NCI-H82 (cell line): ENCODE results near the gene MCOLN1.
A peak's percentile ranks its signal among the peaks of the same experiment; 100 is the strongest.

Source experiments
- DNase-seq: peaks from one replicate; lab custom pipeline; 2025; lab: John Stamatoyannopoulos, UW

The MCOLN1 gene

DNA sequence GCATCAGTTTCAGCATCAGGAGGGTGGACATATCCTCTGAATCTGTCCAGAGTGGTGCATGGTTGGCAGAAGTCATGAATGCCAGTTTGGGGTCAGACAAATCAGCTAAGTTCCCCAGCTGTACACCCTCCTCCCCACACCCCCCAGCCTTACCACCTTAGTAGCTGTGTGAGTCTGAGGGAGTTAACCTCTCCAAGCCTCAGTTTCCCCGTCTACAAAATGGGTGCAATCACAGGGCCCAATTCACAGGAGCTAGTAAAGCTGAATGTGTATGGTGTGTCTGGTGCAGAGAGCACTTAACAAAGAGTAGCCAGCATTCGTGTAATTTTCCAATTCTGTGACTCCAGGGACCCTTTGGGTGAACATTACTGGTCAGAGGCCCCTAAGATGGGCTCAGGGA lies 19.9 kb upstream of the MCOLN1 start:
- DNase-seq, result no peak

DNA sequence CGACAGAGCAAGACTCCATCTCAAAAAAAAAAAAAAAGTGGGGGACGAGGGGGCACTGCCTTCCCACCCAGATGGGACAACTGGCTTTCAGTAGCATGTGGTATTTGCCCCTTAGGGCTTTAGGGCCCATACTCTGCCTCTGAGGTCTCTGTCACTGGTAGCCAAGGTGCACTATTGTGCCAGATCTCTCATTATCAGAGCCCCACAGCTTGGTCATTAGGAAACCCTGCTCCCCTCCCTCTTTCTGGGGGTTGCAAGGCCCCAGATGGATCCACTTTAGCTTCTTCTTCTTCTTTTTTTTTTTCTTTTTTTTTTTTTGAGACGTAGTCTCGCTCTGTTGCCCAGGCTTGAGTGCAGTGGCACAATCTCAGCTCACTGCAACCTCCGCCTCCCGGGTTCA lies 17.7 kb upstream of the MCOLN1 start:
- DNase-seq, result no peak

DNA sequence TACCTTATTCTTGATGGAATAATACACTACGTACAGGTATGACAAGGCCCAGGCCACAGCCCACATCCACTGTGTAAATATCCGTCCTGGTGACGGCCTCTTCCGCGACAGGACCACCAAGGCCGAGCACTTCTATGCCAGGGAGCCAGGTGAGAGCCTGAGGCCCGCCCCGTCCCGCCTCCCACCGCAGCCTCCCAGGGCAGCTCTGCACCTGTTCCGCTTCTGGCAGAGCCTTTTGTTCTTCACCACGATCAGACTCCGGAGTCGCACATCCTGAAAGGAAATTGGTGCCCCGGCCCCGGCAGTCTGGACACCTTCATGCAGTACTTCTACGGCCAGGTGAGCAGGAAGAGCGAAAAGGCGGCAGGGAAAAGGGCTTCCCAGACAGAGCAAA lies 17.1 kb upstream of the MCOLN1 start:
- DNase-seq, result no peak

DNA sequence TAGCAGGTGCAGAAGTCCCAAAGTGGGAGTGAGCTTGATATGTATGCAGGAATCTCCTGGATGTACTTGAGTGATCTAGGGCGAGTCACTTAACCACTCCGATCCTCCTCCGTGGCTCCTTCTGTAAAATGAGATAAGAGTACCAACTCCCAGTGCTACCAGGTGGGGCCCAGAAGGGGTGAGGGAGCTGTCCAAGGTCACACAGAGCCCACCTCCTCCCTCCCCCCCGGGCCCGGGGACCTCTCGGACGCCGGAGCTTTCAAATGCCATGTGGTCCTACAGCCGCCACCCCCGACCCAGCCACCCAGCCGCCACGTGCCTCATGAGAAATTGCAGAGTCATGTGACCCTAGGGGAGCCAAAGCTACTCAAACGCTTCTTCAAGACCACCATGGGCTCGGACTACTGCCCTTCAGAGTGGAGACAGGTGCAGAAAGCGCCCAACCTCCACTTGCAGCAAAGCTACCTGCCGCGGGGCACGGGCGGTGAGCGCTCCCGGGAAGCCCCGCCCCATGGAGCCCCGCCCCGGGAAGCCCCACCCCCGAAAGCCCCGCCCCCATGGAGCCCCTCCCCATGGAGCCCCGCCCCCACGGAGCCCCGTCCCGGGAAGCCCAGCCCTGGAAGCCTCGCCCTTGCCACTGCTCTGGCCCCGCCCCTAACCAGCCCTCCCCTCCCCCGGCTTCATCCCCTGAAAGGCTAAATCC lies 16.6 kb upstream of the MCOLN1 start:
- peak; percentile 79 for DNase-seq

DNA sequence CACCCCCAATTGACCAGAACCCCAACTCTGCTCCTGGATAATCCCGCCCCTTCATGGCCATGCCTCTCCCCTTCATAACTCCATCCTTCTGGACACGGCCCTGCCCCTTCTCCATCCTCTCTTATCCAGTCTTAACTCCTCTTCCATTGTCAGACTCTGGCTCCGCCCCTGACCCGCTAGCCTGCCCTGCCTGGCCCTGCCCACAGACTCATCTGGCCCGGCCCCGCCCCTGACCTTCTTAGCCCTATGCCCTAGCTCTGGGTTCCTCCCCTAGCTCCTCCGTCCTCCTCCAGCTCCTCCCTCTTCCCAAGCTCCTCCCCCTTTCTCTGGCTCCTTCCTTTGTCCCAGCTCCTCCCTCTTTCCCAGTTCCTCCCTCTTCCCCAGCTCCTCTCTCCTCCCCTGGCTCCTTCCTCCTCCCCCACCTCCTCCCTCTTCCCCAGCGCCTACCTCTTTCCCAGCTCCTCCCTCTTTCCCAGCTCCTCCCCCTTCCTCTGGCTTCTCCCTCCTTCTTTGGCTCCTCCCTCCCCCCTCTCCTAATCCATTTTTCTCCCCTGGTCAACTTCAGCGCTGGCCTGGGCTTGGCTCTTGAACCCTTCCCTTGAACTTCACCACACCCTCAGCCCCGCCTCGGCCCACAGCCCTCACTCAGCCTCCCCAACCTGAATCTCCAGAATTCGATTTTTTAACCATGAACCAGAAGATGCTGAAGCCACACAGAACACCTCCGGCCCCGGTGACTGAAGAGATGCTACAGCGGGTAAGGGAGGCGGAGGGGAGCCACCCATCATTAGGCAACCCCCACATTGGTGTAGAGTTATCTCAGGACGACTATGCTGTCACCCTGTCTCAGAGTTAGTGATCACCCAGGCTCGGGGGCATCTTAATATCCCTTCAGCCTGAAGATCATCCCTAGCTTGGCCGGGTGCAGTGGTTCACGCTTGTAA lies 15.8 kb upstream of the MCOLN1 start:
- peak; percentile 99 for DNase-seq

DNA sequence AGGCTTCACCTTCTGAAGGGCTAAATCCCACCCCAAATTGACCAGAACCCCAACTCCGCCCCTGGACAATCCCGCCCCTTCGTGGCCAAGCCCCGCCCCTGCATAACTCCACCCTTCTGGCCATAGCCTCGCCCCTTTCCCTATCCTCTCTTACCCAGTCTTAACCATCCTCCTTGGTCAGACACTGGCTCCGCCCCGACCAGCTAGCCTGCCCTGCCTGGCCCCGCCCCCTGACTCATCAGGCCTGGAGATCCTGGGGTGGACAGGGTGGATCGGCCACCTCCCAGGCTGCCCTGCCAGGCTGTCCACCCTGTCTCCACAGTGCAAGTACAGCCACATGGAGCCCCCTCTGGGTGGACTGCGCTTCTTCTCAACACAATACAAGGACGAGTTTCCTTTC lies 14.5 kb upstream of the MCOLN1 start:
- DNase-seq, result peak; percentile 88

DNA sequence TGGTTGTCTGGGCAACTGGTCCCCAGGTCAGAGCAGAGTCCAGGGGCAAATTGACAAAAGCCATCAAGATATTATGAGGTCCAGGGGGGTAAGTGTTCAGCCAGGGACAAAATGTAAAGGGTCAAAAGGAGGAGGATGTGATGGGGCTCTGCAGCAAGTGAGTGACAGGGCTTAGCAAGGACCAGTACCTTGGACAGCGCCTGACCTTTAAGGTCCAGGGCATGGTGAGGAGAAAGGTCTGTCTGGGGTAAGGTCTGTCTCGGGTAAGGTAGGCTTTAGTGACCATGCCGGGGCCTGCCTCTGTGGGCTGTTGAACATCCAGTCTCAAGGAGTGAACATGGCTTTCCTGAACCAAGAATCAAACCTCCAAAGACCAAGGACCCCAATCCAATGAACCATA lies 12.8 kb upstream of the MCOLN1 start:
- no peak for DNase-seq

DNA sequence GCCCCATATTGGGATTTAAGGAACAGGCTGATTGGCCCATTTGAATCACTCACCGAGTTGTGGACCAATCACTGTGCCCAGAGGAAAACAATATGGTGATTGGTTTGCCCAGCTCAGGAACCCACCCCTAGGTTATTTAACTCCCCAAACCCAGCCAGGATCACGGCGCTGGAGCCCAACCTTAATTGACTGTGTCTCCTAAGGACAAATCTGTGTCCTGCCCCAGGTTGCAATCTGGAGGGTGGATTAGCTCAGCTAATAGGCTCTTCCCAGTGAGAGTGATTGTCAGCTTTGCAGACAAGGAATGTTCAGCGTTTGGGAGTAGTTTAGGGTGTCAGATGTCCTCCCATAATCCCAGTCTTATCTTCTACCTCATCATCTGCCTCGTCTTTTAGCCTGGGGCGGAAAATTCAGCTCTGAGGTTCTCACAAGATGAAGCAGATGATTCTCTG lies 10.0 kb upstream of the MCOLN1 start:
- DNase-seq, result peak; percentile 100

DNA sequence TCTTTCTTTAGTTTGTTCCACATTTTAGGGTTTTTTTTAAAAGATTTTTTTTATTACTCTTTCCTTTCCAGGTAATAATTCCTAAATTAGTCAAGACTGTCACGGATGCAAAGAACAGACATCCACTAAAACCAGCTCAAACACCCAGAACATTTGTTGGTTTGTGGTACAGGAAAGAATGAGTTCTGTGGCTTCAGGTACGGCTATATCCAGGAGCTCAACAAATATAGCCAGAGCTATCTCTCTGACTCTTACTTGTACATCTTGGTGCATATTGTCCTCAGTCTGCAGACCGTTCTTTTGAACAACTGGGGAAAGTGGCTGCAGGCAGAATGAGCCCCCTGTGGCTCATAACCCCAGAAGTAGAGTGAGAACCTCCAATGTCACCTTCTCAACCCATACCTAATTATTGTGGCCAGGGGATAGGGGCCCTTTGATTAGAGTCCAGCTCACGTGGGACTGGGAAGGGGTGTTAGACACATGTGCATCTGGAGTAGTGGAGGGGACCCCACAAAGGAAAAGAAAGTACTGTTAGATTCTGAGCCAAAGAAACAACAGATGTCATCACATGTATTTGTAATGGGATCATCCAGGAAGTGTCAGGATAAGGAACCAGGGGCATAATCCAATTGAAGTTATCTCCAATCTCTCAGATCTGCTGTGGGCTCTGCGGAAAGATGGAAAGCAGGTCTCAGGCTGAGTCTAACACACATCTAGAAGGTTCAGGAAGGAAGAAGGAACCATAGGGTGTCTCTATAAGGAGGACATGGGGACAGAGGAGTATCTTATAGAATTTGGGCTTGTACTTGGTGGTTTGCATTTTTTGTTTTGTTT lies 8.4 kb upstream of the MCOLN1 start:
- peak; percentile 93 for DNase-seq

DNA sequence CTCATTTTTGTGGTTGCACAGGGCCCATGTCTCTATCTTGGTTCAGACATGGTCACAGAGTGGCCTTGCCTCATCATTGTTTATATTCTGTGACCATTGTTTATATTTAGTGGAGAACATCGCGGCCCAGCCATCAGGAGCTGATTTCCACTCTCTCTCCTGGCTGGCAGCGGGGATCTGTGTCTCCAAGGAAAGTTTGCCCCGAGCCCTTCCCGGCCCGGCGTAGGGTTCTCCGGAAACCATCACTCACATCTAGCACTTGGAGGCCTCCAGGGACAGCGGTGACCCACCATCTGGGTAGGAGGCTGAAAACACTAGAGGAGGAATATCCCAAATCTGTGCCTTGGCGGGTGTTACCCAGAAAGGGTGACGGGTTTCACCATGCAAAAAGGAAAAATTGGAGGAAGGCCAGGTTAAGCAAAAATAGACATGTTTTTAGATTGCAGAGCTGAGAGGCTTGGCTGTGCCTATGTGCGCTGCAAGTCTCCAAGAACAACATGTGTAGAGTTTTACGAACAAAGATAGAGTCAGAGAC lies 7.2 kb upstream of the MCOLN1 start:
- peak; percentile 36 for DNase-seq

DNA sequence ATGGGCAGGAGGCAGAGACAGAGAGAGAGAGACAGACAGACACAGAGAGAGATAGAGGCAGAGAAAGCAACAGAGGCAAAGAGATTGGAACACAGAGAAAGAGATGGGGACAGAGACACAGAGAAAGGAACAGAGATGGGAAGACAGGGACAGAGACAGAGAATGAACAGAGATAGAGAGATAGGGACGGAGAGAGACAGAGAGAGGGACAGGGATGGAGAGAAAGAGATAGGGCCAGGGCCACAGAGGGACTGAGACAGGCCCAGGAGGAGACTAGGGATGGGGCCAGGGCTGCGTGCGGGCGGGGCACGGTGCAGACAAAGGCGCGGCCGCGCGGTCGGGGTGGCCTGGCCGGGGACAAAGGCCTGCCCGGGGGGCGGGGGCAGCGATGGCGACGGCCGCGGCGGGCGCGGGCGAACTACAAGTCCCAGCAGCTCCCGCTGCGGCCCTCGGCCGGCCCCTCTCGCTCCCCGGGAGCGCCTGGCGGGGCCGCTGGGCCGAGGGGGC lies 6.7 kb upstream of the MCOLN1 start, which contains the start of gene ZNF358:
Gene ZNF358 (plus strand): TSS at position 459 of the 507 bp plus-strand sequence. CDS start 3,140 bp downstream, outside the sequence.
- DNase-seq, result peak; percentile 78

DNA sequence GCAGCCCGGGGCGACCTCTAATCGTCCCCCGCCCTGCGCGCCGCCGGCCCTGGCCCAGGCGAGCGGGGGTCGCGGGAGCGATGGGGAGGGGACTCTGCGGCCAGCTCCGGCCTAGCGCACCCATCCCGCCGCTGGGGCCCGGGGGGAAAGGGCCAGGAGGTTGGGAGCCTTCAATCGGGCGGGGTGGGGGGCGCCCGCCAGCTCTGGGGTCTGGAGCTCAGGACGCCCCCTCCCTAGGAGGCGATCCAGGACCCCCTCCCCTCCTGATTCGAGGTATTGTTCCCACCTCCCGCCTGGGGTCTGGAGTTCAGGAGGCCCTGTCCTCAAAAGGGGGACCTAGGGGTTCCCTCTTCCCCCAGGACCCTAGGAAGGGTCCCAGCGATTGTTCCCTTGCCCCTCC lies 6.1 kb upstream of the MCOLN1 start:
- DNase-seq, result no peak

DNA sequence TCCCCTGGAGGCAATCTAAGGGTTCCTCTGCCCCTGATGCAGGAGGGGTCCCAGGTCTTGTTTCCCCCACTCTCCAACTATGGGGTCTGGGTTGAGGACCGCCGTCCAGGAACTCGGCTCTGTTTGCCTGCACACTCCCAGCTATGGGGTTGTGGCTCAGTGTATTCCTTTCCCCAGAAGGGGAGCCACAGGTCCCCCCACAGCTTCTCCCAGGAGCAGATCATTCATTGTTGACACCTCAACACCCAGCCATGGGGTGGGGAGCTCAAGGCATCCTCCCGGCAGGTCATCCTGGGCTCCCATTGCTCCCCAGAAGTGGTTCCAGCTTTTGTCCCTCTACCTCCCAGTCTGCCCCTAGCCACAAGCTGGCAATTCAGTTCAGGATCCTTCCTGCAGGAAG lies 5.5 kb upstream of the MCOLN1 start:
- no peak for DNase-seq

DNA sequence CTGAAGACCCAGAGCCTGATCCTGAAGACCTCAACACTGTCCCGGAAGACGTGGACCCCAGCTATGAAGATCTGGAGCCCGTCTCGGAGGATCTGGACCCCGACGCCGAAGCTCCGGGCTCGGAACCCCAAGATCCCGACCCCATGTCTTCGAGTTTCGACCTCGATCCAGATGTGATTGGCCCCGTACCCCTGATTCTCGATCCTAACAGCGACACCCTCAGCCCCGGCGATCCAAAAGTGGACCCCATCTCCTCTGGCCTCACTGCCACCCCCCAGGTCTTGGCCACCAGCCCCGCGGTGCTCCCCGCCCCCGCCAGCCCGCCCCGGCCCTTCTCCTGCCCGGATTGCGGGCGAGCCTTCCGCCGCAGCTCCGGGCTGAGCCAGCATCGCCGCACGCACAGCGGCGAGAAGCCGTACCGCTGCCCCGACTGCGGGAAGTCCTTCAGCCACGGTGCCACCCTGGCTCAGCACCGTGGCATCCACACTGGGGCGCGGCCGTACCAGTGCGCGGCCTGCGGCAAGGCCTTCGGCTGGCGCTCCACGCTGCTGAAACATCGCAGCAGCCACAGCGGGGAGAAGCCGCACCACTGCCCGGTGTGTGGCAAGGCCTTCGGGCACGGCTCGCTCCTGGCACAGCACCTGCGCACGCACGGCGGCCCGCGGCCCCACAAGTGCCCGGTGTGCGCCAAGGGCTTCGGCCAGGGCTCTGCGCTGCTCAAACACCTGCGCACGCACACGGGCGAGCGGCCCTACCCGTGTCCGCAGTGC lies 2.9 kb upstream of the MCOLN1 start:
- no peak for DNase-seq

DNA sequence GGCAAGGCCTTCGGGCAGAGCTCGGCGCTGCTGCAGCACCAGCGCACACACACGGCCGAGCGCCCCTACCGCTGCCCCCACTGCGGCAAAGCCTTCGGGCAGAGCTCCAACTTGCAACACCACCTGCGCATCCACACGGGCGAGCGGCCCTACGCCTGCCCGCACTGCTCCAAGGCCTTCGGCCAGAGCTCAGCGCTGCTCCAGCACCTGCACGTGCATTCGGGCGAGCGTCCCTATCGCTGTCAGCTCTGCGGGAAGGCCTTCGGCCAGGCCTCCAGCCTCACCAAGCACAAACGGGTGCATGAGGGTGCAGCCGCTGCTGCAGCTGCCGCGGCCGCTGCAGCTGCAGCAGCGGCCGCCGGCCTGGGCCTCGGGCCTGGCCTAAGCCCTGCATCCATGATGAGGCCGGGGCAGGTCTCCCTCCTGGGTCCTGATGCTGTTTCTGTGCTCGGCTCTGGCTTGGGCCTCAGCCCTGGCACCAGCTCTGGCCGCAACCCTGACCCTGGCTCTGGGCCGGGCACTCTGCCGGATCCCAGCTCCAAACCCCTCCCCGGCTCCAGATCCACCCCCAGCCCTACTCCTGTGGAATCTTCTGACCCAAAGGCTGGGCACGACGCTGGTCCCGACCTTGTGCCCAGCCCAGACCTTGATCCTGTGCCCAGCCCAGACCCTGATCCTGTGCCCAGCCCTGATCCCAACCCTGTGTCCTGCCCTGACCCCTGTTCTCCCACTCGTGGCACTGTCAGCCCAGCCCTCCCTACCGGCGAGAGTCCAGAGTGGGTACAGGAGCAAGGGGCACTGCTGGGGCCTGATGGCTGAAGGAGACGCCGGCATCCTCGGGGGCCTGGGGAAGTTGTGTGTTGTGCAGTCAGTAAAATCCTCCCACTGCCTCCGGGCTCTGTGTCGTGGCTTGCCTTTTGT lies 2.0 kb upstream of the MCOLN1 start:
- no peak for DNase-seq

DNA sequence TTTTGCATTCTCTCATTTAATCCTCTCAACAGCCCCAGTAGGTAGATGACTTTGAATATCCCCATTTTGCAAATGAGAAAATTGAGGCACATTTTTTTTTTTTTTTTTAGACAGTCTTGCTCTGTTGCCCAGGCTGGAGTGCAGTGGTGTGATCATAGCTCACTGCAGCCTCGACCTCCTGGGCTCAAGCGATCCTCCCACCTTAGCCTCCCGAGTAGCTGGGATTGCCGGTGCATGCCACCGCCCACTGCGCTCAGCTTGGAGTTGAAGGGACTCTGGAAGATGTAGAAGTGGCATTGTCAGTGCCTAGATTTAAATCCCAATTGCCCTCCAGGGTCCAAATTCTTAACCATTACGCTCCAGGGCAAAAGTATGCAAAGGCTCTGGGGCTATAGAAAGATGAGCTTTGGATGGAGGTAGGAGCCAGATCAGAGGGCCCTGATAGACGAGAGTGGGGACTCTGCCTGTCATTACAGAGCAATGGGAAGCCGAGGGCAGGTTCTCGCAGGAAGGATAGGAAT lies 813 bp upstream of the MCOLN1 start:
- peak; percentile 26 for DNase-seq

DNA sequence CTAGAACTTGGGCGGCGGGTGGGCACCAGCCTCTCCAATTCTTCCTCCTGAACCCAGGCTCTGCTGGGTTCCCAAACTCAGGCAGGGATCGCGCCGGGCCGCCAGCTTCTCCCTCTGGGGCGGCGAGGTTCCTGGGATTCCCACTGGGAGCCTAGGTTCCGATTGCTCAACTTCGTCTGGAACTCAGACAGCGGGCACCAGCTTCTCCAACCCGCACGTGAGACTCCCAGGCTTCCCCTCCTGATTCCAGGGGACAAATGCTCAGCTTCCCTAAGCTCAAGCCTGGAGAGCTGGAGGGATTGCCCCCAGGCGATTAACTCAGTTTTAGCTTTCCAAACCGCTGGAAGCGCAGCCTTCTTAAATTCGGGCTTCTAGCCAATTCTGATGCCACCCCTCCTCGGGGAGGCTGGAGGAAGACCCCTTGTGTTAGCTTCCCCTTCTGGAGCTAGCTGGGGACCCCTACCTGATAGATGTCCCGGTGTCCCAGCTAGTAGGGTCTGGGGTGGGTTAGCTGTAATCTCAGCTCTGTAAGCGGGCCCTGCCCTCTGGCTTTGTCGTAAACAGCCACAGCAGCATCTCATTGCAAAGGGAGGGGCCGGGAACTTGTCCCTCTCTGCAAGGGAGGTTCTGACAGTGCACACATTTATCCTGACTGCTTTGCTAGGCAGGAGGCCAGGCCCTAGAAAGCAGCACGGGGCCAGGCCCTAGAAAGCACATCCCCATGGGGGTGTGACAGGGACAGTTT lies 671 bp downstream of the MCOLN1 start:
- peak; percentile 19 for DNase-seq

DNA sequence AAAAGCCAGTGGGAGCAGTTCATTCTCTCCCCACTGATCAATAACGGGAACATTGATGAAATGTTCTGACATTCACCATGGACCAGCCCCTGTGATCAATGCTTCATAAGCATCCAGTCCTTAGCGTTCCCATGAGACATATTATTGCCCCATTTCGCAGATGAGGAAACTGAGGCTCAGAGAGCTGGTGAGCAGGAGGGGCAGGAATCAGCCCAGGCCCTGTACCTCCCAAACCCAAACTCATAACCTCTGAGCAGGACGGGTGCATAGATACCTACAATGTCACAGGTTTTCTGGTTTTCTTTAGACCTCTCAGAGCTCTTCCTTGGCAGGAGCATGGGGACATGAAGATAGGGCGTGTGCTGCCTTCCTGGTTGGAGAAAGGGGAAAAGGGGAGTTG lies 2.1 kb downstream of the MCOLN1 start:
- no peak for DNase-seq
